Neural crest cell (in vitro differentiated cells): Measurements from ENCODE around the gene MYO1B. TPM values are rescaled to one million over a fixed set of nuclear protein-coding genes. Genes with fewer than 3 reads are reported as not detected.

Experiments
- DNase-seq: peaks from one replicate; pipeline ENCODE4 v3.0.0; 2021; ENCODE audit warnings: low read depth, mixed read lengths, low spot score
- H3K27ac Mint-ChIP-seq: one replicate; pipeline ENCODE4 v1.8.0; 2021; ENCODE audit warnings: mild to moderate bottlenecking, mixed read lengths; ENCODE audit not compliant: unreplicated experiment
- H3K27me3 Mint-ChIP-seq: 2 replicates; pipeline ENCODE4 v1.8.0; 2021; ENCODE audit warnings: low read depth, mild to moderate bottlenecking, mixed read lengths
- H3K36me3 Mint-ChIP-seq: 2 replicates; pipeline ENCODE4 v1.8.0; 2021; ENCODE audit warnings: low read depth, mild to moderate bottlenecking, mixed read lengths
- H3K4me1 Mint-ChIP-seq: 2 replicates; pipeline ENCODE4 v1.8.0; 2021; ENCODE audit warnings: mixed read lengths
- H3K4me3 Mint-ChIP-seq: one replicate; pipeline ENCODE4 v1.8.0; 2021; ENCODE audit warnings: mild to moderate bottlenecking, mixed read lengths
- H3K9me3 Mint-ChIP-seq: 2 replicates; pipeline ENCODE4 v1.8.0; 2021; ENCODE audit warnings: mixed read lengths
- total RNA-seq: library from RNA; stranded (reverse); gene quantifications from 2 replicates; pipeline ENCODE4 v1.2.1, GENCODE V29; 2021
- TF ChIP-seq, protein P1 (sequence below): fragments of 200-600 bp; sonication (generic); conservative IDR thresholded peaks from 2 replicates; pipeline ENCODE4 v1.5.0; 2021; ENCODE audit warnings: antibody characterized with exemption, mild to moderate bottlenecking

The MYO1B gene
- total RNA-seq, 1 donor from 2014 or later: 116 TPM

DNA sequence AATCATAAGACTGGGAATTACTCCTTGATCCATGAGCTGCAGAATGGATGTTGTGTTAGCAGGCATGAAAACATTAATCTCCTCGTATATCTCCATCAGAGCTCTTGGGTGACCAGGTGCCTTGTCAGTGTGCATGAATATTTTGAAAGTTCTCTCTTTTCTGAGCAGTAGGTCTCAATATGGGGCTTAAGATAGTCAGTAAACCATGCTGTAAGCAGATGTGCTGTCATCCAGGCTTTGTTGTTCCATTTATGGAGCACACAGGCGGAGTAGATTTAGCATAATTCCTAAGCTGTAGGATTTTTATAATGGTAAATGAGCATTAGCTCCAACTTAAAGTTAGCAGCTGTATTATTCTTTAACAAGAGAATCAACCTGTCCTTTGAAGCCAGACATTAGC lies 160.3 kb downstream of the MYO1B start:
- Mint-ChIP-seq H3K27ac (no peak overlapping the region), H3K4me1 (peaks cover 21% of the 10 kb centered on the region), H3K27me3 (no peaks in the 10 kb centered on the region), H3K9me3 (no peaks in the 10 kb centered on the region), H3K4me3 (no peak overlapping the region), H3K36me3 (peaks cover 23% of the 10 kb centered on the region)
- TF ChIP-seq, protein P1, sequence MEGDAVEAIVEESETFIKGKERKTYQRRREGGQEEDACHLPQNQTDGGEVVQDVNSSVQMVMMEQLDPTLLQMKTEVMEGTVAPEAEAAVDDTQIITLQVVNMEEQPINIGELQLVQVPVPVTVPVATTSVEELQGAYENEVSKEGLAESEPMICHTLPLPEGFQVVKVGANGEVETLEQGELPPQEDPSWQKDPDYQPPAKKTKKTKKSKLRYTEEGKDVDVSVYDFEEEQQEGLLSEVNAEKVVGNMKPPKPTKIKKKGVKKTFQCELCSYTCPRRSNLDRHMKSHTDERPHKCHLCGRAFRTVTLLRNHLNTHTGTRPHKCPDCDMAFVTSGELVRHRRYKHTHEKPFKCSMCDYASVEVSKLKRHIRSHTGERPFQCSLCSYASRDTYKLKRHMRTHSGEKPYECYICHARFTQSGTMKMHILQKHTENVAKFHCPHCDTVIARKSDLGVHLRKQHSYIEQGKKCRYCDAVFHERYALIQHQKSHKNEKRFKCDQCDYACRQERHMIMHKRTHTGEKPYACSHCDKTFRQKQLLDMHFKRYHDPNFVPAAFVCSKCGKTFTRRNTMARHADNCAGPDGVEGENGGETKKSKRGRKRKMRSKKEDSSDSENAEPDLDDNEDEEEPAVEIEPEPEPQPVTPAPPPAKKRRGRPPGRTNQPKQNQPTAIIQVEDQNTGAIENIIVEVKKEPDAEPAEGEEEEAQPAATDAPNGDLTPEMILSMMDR: no peak
- no peak for DNase-seq

DNA sequence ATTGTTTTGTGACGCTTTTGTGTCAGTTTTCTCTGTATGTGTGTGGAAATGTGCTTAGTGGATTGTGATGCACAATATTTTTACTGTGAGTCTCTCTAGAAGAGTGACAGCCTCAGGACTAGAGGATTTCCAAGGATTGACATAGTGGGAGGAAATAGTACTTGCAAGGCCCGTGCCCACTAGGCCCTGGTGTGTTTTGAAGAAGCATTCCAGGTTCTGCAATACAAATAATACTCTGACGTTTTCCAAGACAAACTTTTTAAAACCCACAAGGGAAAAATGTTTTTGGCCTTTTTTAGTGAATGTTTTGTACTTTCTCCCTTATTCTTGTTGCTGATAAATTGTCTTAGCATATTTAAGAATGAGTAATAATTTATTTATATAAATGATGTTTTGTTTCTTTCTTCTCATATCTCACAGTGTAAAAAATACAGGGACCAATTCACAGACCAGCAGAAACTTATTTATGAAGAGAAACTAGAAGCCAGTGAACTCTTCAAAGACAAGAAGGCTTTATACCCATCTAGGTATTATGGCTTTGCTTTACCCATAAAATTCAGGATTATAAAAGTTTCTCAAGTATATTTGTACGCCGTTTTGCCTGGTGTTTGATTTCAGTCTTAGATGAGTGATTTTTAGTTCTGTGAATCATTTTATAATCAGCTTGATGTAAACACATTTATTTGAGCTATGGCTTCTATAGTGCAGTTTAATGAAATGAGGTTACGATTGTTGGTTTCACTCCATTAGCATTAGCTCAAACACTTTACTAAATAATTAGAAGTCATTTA lies 165.6 kb downstream of the MYO1B start:
- H3K4me1 Mint-ChIP-seq: no peaks in the 10 kb centered on the region
- TF ChIP-seq, protein P1: no peak
- no peak overlapping the region for H3K4me3 Mint-ChIP-seq
- H3K27me3 Mint-ChIP-seq: no peaks in the 10 kb centered on the region
- H3K9me3 Mint-ChIP-seq: no peaks in the 10 kb centered on the region
- H3K27ac Mint-ChIP-seq: no peak overlapping the region
- DNase-seq: no peak
- peaks cover 24% of the 10 kb centered on the region for H3K36me3 Mint-ChIP-seq

DNA sequence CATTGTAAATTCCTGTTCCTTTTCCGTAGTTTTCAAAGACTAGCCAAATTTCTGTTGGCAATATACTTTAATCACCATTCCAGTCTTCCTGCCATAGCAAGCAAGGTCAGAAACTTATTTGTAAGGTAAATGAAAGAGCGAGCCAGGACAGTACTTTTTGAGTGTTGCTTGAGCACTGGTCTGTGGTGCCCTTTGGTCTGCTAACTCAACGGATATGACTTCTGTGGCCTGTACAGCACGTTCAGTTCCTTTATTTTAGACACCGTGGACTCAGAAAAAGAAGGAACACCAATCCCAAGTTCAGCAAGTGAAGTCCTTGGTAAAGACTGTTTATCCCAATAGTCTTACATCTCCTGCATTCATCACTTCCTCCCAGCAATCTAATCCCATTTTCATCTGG lies 166.3 kb downstream of the MYO1B start:
- TF ChIP-seq, protein P1: no peak
- peaks cover 29% of the 10 kb centered on the region for H3K36me3 Mint-ChIP-seq
- H3K27me3 Mint-ChIP-seq: no peaks in the 10 kb centered on the region
- DNase-seq: no peak
- no peak overlapping the region for H3K4me3 Mint-ChIP-seq
- H3K4me1 Mint-ChIP-seq: no peaks in the 10 kb centered on the region
- H3K27ac Mint-ChIP-seq: no peak overlapping the region
- no peaks in the 10 kb centered on the region for H3K9me3 Mint-ChIP-seq

DNA sequence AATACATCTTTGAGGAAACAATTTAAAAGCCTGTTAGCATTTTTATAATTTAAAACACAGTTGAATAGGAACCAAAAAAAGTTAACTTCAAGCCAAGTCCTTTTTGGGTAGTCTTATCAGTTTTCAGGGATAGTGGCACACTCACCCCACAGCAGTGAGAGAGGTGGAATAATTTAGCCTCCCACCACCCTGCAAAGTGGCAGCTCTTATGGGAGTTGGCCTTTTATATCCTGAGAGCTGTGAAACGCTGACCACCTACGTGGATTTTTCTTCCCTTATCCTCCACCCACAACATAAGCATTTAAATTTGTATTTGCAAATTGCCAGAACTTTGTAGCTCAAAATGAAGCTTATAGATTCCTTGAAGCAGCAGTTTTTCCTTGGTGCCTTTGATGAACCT lies 167.1 kb downstream of the MYO1B start:
- DNase-seq: no peak
- Mint-ChIP-seq H3K4me1 (no peaks in the 10 kb centered on the region), H3K27ac (no peak overlapping the region), H3K4me3 (no peak overlapping the region), H3K9me3 (no peaks in the 10 kb centered on the region), H3K27me3 (no peaks in the 10 kb centered on the region), H3K36me3 (peaks cover 29% of the 10 kb centered on the region)
- TF ChIP-seq, protein P1: no peak

DNA sequence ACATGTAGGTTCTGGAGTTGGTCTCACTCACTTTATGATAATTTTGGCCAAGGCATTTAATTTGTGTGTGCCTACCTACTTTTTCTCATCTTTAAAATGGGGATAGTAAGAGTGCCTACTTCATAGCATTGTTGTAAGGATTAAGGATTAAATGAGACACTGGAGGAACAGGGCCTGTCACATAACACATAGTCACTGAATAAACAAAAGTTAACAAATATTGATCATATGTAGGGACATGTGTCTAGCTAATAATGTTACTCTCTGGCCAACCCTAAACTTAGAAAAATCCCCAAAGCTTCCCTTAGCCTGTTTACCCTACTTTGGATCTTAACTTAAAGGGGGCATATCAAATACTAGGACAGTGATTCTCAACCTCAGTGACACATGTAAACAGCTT lies 169.9 kb downstream of the MYO1B start:
- Mint-ChIP-seq H3K4me1 (no peaks in the 10 kb centered on the region), H3K36me3 (peaks cover 35% of the 10 kb centered on the region), H3K4me3 (no peak overlapping the region), H3K27me3 (no peaks in the 10 kb centered on the region), H3K9me3 (no peaks in the 10 kb centered on the region), H3K27ac (no peak overlapping the region)
- DNase-seq: no peak
- TF ChIP-seq, protein P1: no peak
